Peyer's patch (tissue), 4 donors: ENCODE results near the gene PACS1. TPM values are rescaled to one million over a fixed set of nuclear protein-coding genes. Genes with fewer than 3 reads are reported as not detected.
"Not testable (repeated sequence)": the region's sequence is repeated elsewhere in the genome, so short reads cannot be mapped to it uniquely, and the experiment has no call there.

Source experiments
- DNase-seq, 3 donors: peaks; one replicate each; pipeline ENCODE4 v3.0.0-alpha.2; 2017 to 2019
- H3K27ac ChIP-seq, 4 donors: fragments of 200-600 bp; sonication (generic); one replicate each; pipeline ENCODE4 v1.5.1; 2016 to 2019
- H3K27me3 ChIP-seq, 2 donors: fragments of 200-600 bp; sonication (generic); one replicate each; pipeline ENCODE4 v1.5.1; 2019
- H3K36me3 ChIP-seq, 3 donors: fragments of 200-600 bp; sonication (generic); one replicate each; pipeline ENCODE4 v1.5.1; 2016 to 2019
- H3K4me1 ChIP-seq, 4 donors: fragments of 200-600 bp; sonication (generic); one replicate each; pipeline ENCODE4 v1.5.1; 2016 to 2019
- H3K4me3 ChIP-seq, 4 donors: fragments of 200-600 bp; sonication (generic); 1 replicate in 3 of 4; 2 replicates in 1 of 4; pipeline ENCODE4 v1.5.1; 2016 to 2019; ENCODE audit warnings: mild to moderate bottlenecking in 1 of 4
- H3K9me3 ChIP-seq, 4 donors: fragments of 200-600 bp; sonication (generic); one replicate each; pipeline ENCODE4 v1.5.1; 2016 to 2019; ENCODE audit warnings: mild to moderate bottlenecking in 1 of 4
- CTCF ChIP-seq, 6 experiments: fragments of 450-650 bp in 4 of 6; fragments of 200-600 bp in 2 of 6; sonication (generic) in 1 of 6; IDR thresholded peaks; one replicate each; pipeline ENCODE4 v1.5.1; 2017 to 2019; ENCODE audit warnings: antibody characterized with exemption in 6 of 6, mild to moderate bottlenecking in 3 of 6, moderate library complexity in 1 of 6
- POLR2A ChIP-seq, 2 donors: fragments of 450-650 bp; IDR thresholded peaks; one replicate each; pipeline ENCODE4 v1.5.1; 2017; ENCODE audit warnings: antibody characterized with exemption in 2 of 2, mild to moderate bottlenecking in 2 of 2, moderate library complexity in 2 of 2
- total RNA-seq, 4 donors: library from RNA; depleted of rRNA; stranded (reverse); fragments of >200 nt; gene quantifications; one replicate each; pipeline ENCODE4 v1.1.0, GENCODE V29; 2016

The PACS1 gene
- total RNA-seq, 4 donors from 2014 or later = 10.3 to 52.0 (median 22.3) TPM

GRCh38 chr11:66111158-66111557 lies 41.1 kb downstream of the PACS1 start:
- Histone ChIP-seq H3K9me3 (no peaks in the 10 kb centered on the region), H3K27me3 (no peaks in the 10 kb centered on the region), H3K4me1 (peaks cover 0 to 32% (median 23%) of the 10 kb centered on the region in 4 donors), H3K27ac (peak overlapping the region in 1 of 4 donors; percentile 70), H3K36me3 (no peaks in the 10 kb centered on the region), H3K4me3 (no peak overlapping the region)
- DNase-seq = no peak
- TF ChIP-seq POLR2A (IDR thresholded peaks at IDR 0.05) (no peak), CTCF (IDR thresholded peaks at IDR 0.05) (no peak)

GRCh38 chr11:66112041-66112491 lies 42.0 kb downstream of the PACS1 start:
- Histone ChIP-seq H3K36me3 (no peaks in the 10 kb centered on the region), H3K4me1 (peaks cover 0 to 38% (median 23%) of the 10 kb centered on the region in 4 donors), H3K4me3 (no peak overlapping the region), H3K27me3 (no peaks in the 10 kb centered on the region), H3K9me3 (no peaks in the 10 kb centered on the region), H3K27ac (peak overlapping the region in 1 of 4 donors; percentile 70)
- no peak for TF ChIP-seq POLR2A (IDR thresholded peaks at IDR 0.05)
- no peak for TF ChIP-seq CTCF (IDR thresholded peaks at IDR 0.05)
- DNase-seq = no peak

DNA sequence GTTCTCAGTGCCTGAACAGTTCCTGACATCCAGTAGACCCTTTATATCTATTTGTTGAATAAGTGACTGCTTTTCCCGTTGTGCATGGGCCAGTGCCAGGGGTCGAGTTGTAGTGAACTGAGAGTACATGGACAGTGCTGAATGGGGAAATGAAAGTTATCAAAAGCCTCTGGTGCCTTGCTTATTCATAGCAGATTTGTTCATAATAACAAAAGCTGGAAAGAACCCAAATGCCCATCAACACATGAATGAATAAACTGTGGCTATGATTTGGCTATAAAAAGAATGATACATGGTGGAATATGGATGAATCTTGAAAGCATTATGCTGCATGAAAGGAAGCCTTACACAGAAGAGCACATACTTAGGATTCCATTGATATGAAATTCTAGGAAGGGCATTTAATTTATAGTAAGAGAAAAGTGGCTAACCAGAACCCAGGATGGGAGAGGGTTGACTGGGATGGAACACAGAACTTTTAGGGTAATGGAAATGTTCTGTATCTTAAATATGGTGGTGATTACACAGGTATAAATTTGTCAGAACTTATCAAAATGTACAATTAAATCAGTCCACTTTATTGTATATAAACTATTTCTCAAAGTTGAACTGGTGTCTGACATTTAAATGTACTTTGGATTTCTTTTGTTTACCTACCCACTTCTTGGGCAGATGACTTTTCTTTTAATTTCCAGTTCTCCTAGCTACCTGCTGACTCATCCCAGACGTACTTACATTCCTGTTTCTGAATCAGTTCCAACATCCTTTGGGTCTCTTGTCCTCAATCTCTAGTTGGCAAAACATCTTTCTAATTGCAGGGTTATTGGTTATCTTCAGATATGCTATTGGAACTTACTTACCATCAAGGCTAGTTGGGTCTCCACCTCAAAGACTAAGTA lies 42.8 kb downstream of the PACS1 start:
- H3K4me3 ChIP-seq = no peak overlapping the region
- peaks cover 0 to 38% (median 24%) of the 10 kb centered on the region in 4 donors for H3K4me1 ChIP-seq
- H3K36me3 ChIP-seq = no peaks in the 10 kb centered on the region
- H3K27me3 ChIP-seq = no peaks in the 10 kb centered on the region
- peak overlapping the region in 1 of 4 donors; percentile 70 for H3K27ac ChIP-seq
- no peaks in the 10 kb centered on the region for H3K9me3 ChIP-seq
- TF ChIP-seq POLR2A (IDR thresholded peaks at IDR 0.05) (no peak), CTCF (IDR thresholded peaks at IDR 0.05) (no peak)
- DNase-seq = peak in 1 of 3 donors; percentile 64

GRCh38 chr11:66114957-66115356 lies 44.9 kb downstream of the PACS1 start:
- H3K27me3 ChIP-seq, DNase-seq, H3K36me3 ChIP-seq, H3K9me3 ChIP-seq, H3K4me3 ChIP-seq: not testable (repeated sequence)
- Histone ChIP-seq H3K27ac (peak overlapping the region in 2 of 4 donors; percentile 27 to 70), H3K4me1 (peaks cover 0 to 38% (median 24%) of the 10 kb centered on the region in 4 donors)

- H3K4me3 ChIP-seq = no peak overlapping the region
- no peaks in the 10 kb centered on the region for H3K36me3 ChIP-seq
- DNase-seq = no peak
- no peaks in the 10 kb centered on the region for H3K27me3 ChIP-seq
- H3K4me1 ChIP-seq = peaks cover 0 to 38% (median 24%) of the 10 kb centered on the region in 4 donors
- no peak for TF ChIP-seq CTCF (IDR thresholded peaks at IDR 0.05)
- no peak for TF ChIP-seq POLR2A (IDR thresholded peaks at IDR 0.05)
- no peaks in the 10 kb centered on the region for H3K9me3 ChIP-seq
- peak overlapping the region; percentile 19 to 71 (median 54) for H3K27ac ChIP-seq
These were observed 45.7 kb downstream of the PACS1 start for GRCh38 chr11:66115638-66116301.
